Endothelial cell of umbilical vein (primary cell): ENCODE results near the gene PRICKLE3. TPM values are rescaled to one million over a fixed set of nuclear protein-coding genes. Genes with fewer than 3 reads are reported as not detected.

Experiments used
- BruUV-seq: library from RNA; stranded (reverse); fragments of 400-500 nt; replicated peaks from 2 replicates; lab custom pipeline; 2021; lab: Mats Ljungman, UMichigan
- CTCF ChIA-PET: fragments of 300-600, 350-600 bp; sonication (Branson Sonifier 250); formaldehyde crosslinking; loops from one replicate; lab custom pipeline; 2021; ENCODE audit warnings: antibody characterized with exemption, inconsistent platforms; lab: Charles Lee
- POLR2A ChIA-PET: fragments of 300-600, 350-600 bp; sonication (Branson Sonifier 250); formaldehyde crosslinking; loops from one replicate; lab custom pipeline; 2021; ENCODE audit warnings: antibody characterized with exemption, inconsistent platforms; lab: Charles Lee
- DNase-seq: peaks from one replicate; pipeline ENCODE4 v3.0.0-alpha.2; 2011; ENCODE audit warnings: low read depth, low spot score
- FAIRE-seq: peaks from 2 replicates; lab custom pipeline; 2011; peaks lifted over from hg19 to GRCh38; lab: Jason Lieb, UNC
- H2AFZ ChIP-seq: 2 replicates; pipeline ENCODE4 v1.6.0; 2012; ENCODE audit warnings: low read depth, low read length, control low read depth, inconsistent platforms
- H3K27ac ChIP-seq: 2 replicates; pipeline ENCODE4 v1.5.1; 2011; ENCODE audit warnings: low read depth, mild to moderate bottlenecking, control low read depth, low read length, moderate library complexity; ENCODE audit not compliant: insufficient read depth
- H3K27me3 ChIP-seq, 2 experiments: 2 replicates each; pipeline versions ENCODE4 v1.6.0 to v1.6.1; 2011; ENCODE audit warnings: low read length in 2 of 2, mixed read lengths in 1 of 2; ENCODE audit not compliant: control insufficient read depth in 2 of 2, insufficient read depth in 2 of 2
- H3K36me3 ChIP-seq, 2 experiments: 2 replicates in 1 of 2; 3 replicates in 1 of 2; pipeline ENCODE4 v1.5.1; 2011; ENCODE audit warnings: low read length in 2 of 2, mild to moderate bottlenecking in 1 of 2, moderate library complexity in 1 of 2; ENCODE audit not compliant: control insufficient read depth in 2 of 2, insufficient read depth in 2 of 2; ENCODE audit errors: extremely low read depth in 1 of 2
- H3K4me1 ChIP-seq: 3 replicates; pipeline ENCODE4 v1.5.1; 2011; ENCODE audit warnings: mild to moderate bottlenecking, low read length; ENCODE audit not compliant: control insufficient read depth, insufficient read depth; ENCODE audit errors: extremely low read depth
- H3K4me2 ChIP-seq: 2 replicates; pipeline ENCODE4 v1.6.1; 2011; ENCODE audit warnings: low read length, control low read depth, mixed read lengths; ENCODE audit not compliant: insufficient read depth
- H3K4me3 ChIP-seq, 3 experiments: fragments of 200-600 bp in 1 of 3; sonication (generic), shearing (Covaris generic) in 1 of 3; replicated peaks in 1 of 3; 2 replicates each; pipeline ENCODE4 v1.5.1; 2011 to 2016; ENCODE audit warnings: control low read depth in 3 of 3, low read length in 3 of 3, mild to moderate bottlenecking in 2 of 3, inconsistent platforms in 1 of 3, low read depth in 1 of 3, moderate library complexity in 1 of 3; ENCODE audit not compliant: insufficient read depth in 1 of 3
- H3K79me2 ChIP-seq: 2 replicates; pipeline ENCODE4 v1.6.0; 2012; ENCODE audit warnings: low read length, inconsistent platforms; ENCODE audit not compliant: control insufficient read depth, insufficient read depth
- H3K9ac ChIP-seq: replicated peaks from 2 replicates; pipeline ENCODE3; 2011; ENCODE audit warnings: low read length, control low read depth; ENCODE audit not compliant: insufficient read depth; ENCODE audit errors: extremely low read depth
- H3K9me1 ChIP-seq: replicated peaks from 3 replicates; pipeline ENCODE4 v1.6.0; 2011; ENCODE audit warnings: mild to moderate bottlenecking, low read length; ENCODE audit not compliant: control insufficient read depth, insufficient read depth; ENCODE audit errors: extremely low read depth
- H3K9me3 ChIP-seq: replicated peaks from 2 replicates; pipeline ENCODE4 v1.5.1; 2012; ENCODE audit warnings: low read length, inconsistent platforms; ENCODE audit not compliant: control insufficient read depth, insufficient read depth
- H4K20me1 ChIP-seq: replicated peaks from 2 replicates; pipeline ENCODE3; 2011; ENCODE audit warnings: mild to moderate bottlenecking, low read length; ENCODE audit not compliant: control insufficient read depth, insufficient read depth; ENCODE audit errors: extremely low read depth
- CTCF ChIP-seq, 2 donors: IDR thresholded peaks; 1 replicate in 1 of 2; 2 replicates in 1 of 2; pipeline ENCODE4 v1.5.1; 2011; ENCODE audit warnings: low read length in 2 of 2, mild to moderate bottlenecking in 2 of 2, moderate library complexity in 2 of 2, control low read depth in 1 of 2, inconsistent platforms in 1 of 2, low read depth in 1 of 2; ENCODE audit not compliant: insufficient read depth in 1 of 2; ENCODE audit errors: extremely low read depth in 1 of 2
- EZH2 ChIP-seq: IDR thresholded peaks from 2 replicates; pipeline ENCODE4 v1.6.1; 2012; ENCODE audit warnings: borderline replicate concordance, low read depth, mild to moderate bottlenecking, moderate library complexity, low read length, inconsistent platforms; ENCODE audit not compliant: severe bottlenecking
- FOS ChIP-seq: IDR thresholded peaks from 2 replicates; pipeline ENCODE4 v1.6.1; 2011; ENCODE audit warnings: mild to moderate bottlenecking, low read length, moderate library complexity, borderline replicate concordance; ENCODE audit not compliant: insufficient read depth
- GATA2 ChIP-seq: IDR thresholded peaks from 2 replicates; pipeline ENCODE4 v1.7.0; 2011; ENCODE audit warnings: low read depth, mild to moderate bottlenecking, moderate library complexity, mixed read lengths, low read length; ENCODE audit not compliant: insufficient read length, insufficient read depth
- JUN ChIP-seq: IDR thresholded peaks from 2 replicates; pipeline ENCODE4 v1.6.1; 2011; ENCODE audit warnings: borderline replicate concordance, low read depth; ENCODE audit not compliant: insufficient read length, insufficient read depth
- MAX ChIP-seq: IDR thresholded peaks from 2 replicates; pipeline ENCODE4 v1.6.1; 2011; ENCODE audit not compliant: insufficient read depth, insufficient read length
- MYC ChIP-seq: IDR thresholded peaks from one replicate; pipeline ENCODE4 v1.6.1; 2011; ENCODE audit warnings: mild to moderate bottlenecking, low read depth, low read length
- POLR2A ChIP-seq: IDR thresholded peaks from 2 replicates; pipeline ENCODE4 v1.6.1; 2012; ENCODE audit warnings: low read depth, mild to moderate bottlenecking, control low read depth, low read length
- POLR2AphosphoS5 ChIP-seq: IDR thresholded peaks from 2 replicates; pipeline ENCODE4 v1.6.1; 2012; ENCODE audit warnings: low read depth, mild to moderate bottlenecking, control low read depth, low read length, moderate library complexity; ENCODE audit not compliant: insufficient read depth
- dilution Hi-C: fragments of 300-500 bp; cut with MboI; formaldehyde crosslinking; loops from one replicate; pipeline ENCODE4 v1.15.0; 2019; ENCODE audit warnings: low sequenced_read_pairs; ENCODE audit not compliant: extremely low pct_ligation_motif_present
- intact Hi-C: fragments of 100-400 bp; cut with micrococcal nuclease; formaldehyde crosslinking; loops from one replicate; pipeline ENCODE4 v1.10.0; 2022
- polyA plus RNA-seq, 4 experiments: library from polyadenylated mRNA; depleted of rRNA in 3 of 4; stranded (reverse) in 3 of 4; unstranded in 1 of 4; fragments of >200 nt; gene quantifications; 2 replicates each; pipeline versions ENCODE4 v1.2.1 to v1.2.3, GENCODE V29; 2011 to 2012; ENCODE audit warnings: missing spikeins in 1 of 4
- total RNA-seq: library from RNA; stranded (reverse); gene quantifications from 2 replicates; pipeline ENCODE4 v1.2.3, GENCODE V29; 2021

The PRICKLE3 gene
- total and polyA plus RNA-seq, 2 donors (not counting 3 experiments of a cell fraction or from before 2014, with no cell fraction given), result 6.8 to 15.0 TPM

GRCh38 chrX:49214416-49214815, 28.2 kb upstream of the PRICKLE3 start:
- TF ChIP-seq FOS (no peak), EZH2 (no peak), POLR2A (no peak), GATA2 (no peak), MYC (no peak), JUN (no peak), POLR2AphosphoS5 (no peak), CTCF (IDR thresholded peaks at IDR 0.05; ENCODE audit: extremely low read depth in 1 of 2, insufficient read depth in 1 of 2, low read depth in 1 of 2, low read length in 2 of 2) (no peak), MAX (no peak)
- H3K4me3 ChIP-seq, result no peak overlapping the region
- no peak for FAIRE-seq
- CTCF ChIA-PET, result no interaction called here
- no peaks in the 10 kb centered on the region for H3K27me3 ChIP-seq
- DNase-seq, result no peak
- POLR2A ChIA-PET, result no interaction called here
- no peak overlapping the region for H3K4me2 ChIP-seq
- intact Hi-C loops (no loop called here), dilution Hi-C loops (no loop called here)
- H3K9me1 ChIP-seq, result no peaks in the 10 kb centered on the region
- H2AFZ ChIP-seq, result no peak overlapping the region
- no TSS peak for BruUV-seq
- no peaks in the 10 kb centered on the region for H3K79me2 ChIP-seq
- H3K36me3 ChIP-seq, result no peaks in the 10 kb centered on the region
- no peaks in the 10 kb centered on the region for H3K9me3 ChIP-seq
- H4K20me1 ChIP-seq, result no peaks in the 10 kb centered on the region
- no peak overlapping the region for H3K27ac ChIP-seq
- no peaks in the 10 kb centered on the region for H3K4me1 ChIP-seq
- H3K9ac ChIP-seq, result no peak overlapping the region
